Astrocyte (in vitro differentiated cells and primary cell): Measurements from ENCODE around the gene TDRKH. TPM values are rescaled to one million over a fixed set of nuclear protein-coding genes. Genes with fewer than 3 reads are reported as not detected.
"Not testable (repeated sequence)": the region's sequence is repeated elsewhere in the genome, so short reads cannot be mapped to it uniquely, and the experiment has no call there.

Experiments
- DNase-seq: peaks from one replicate; pipeline ENCODE4 v3.0.0-alpha.2; 2010; ENCODE audit warnings: low read depth
- FAIRE-seq: peaks from 2 replicates; lab custom pipeline; 2011; peaks lifted over from hg19 to GRCh38; lab: Jason Lieb, UNC
- H2AFZ ChIP-seq: 2 replicates; pipeline ENCODE4 v1.6.0; 2012; ENCODE audit warnings: low read depth, low read length, inconsistent platforms
- H3K27ac ChIP-seq: 2 replicates; pipeline ENCODE4 v1.5.1; 2011; ENCODE audit warnings: low read depth, low read length, inconsistent platforms
- H3K27me3 ChIP-seq: 2 replicates; pipeline ENCODE4 v1.6.0; 2011; ENCODE audit warnings: low read length, inconsistent platforms; ENCODE audit not compliant: insufficient read depth
- H3K36me3 ChIP-seq: 2 replicates; pipeline ENCODE4 v1.5.1; 2011; ENCODE audit warnings: low read length, inconsistent platforms; ENCODE audit not compliant: insufficient read depth
- H3K4me1 ChIP-seq: 2 replicates; pipeline ENCODE4 v1.5.1; 2011; ENCODE audit warnings: low read length, inconsistent platforms; ENCODE audit not compliant: insufficient read depth
- H3K4me2 ChIP-seq: 2 replicates; pipeline ENCODE4 v1.6.0; 2012; ENCODE audit warnings: low read length, inconsistent platforms
- H3K4me3 ChIP-seq: 2 replicates; pipeline ENCODE4 v1.5.1; 2011; ENCODE audit warnings: low read depth, mild to moderate bottlenecking, low read length, inconsistent platforms; ENCODE audit not compliant: insufficient read depth
- H3K79me2 ChIP-seq: 2 replicates; pipeline ENCODE4 v1.6.0; 2012; ENCODE audit warnings: mild to moderate bottlenecking, low read length, inconsistent platforms; ENCODE audit not compliant: insufficient read depth
- H3K9ac ChIP-seq: 2 replicates; pipeline ENCODE4 v1.6.0; 2012; ENCODE audit warnings: mild to moderate bottlenecking, low read length, inconsistent platforms
- H3K9me3 ChIP-seq: 2 replicates; pipeline ENCODE4 v1.5.1; 2012; ENCODE audit warnings: low read depth, mild to moderate bottlenecking, low read length, inconsistent platforms; ENCODE audit not compliant: insufficient read depth
- H4K20me1 ChIP-seq: 2 replicates; pipeline ENCODE4 v1.6.0; 2012; ENCODE audit warnings: low read length, inconsistent platforms; ENCODE audit not compliant: insufficient read depth
- H3K27ac Mint-ChIP-seq: one replicate; pipeline ENCODE4 v1.8.0; 2021; ENCODE audit warnings: mild to moderate bottlenecking, mixed read lengths; ENCODE audit not compliant: unreplicated experiment
- H3K27me3 Mint-ChIP-seq: one replicate; pipeline ENCODE4 v1.8.0; 2021; ENCODE audit warnings: low read depth, mixed read lengths; ENCODE audit not compliant: unreplicated experiment
- H3K36me3 Mint-ChIP-seq: one replicate; pipeline ENCODE4 v1.8.0; 2021; ENCODE audit warnings: low read depth, mixed read lengths; ENCODE audit not compliant: unreplicated experiment
- H3K4me1 Mint-ChIP-seq: one replicate; pipeline ENCODE4 v1.8.0; 2021; ENCODE audit warnings: low read depth, mixed read lengths; ENCODE audit not compliant: unreplicated experiment
- H3K4me3 Mint-ChIP-seq: one replicate; pipeline ENCODE4 v1.8.0; 2021; ENCODE audit warnings: mild to moderate bottlenecking, moderate library complexity, mixed read lengths; ENCODE audit not compliant: unreplicated experiment
- H3K9me3 Mint-ChIP-seq: one replicate; pipeline ENCODE4 v1.8.0; 2021; ENCODE audit warnings: mild to moderate bottlenecking, mixed read lengths; ENCODE audit not compliant: unreplicated experiment
- EZH2 ChIP-seq: IDR thresholded peaks from 2 replicates; pipeline ENCODE4 v1.6.1; 2012; ENCODE audit warnings: mild to moderate bottlenecking, low read length, inconsistent platforms; ENCODE audit not compliant: insufficient read depth
- total RNA-seq: library from RNA; stranded (reverse); gene quantifications from 2 replicates; pipeline ENCODE4 v1.2.1, GENCODE V29; 2021
- TF ChIP-seq, protein P1 (sequence below): IDR thresholded peaks from 2 replicates; pipeline ENCODE4 v1.5.1; 2011; ENCODE audit warnings: low read depth, mild to moderate bottlenecking, inconsistent platforms, low read length, moderate library complexity; ENCODE audit not compliant: insufficient read depth

The TDRKH gene
- total RNA-seq, 1 donor from 2014 or later, result 7.5 TPM

DNA sequence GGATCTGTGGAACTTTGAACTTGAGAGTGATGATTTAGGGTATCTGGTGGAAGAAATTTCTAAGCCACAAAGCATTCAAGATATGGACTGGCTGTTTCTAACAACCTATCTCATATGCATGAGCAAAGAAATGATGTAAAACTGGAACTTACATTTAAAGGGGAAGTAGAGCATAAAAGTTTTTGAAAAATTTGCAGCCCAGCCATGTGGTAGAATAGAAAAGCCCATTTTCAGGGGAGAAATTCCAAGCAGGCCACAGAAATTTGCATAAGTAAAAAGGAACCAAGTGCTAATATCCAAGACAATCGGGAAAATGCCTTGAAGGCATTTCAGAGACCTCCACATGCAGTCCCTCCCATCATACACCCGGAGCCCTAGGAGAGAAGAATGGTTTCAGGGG is 53.3 kb downstream of the TDRKH start:
- peaks cover 5% of the 10 kb centered on the region for H3K4me1 Mint-ChIP-seq

DNA sequence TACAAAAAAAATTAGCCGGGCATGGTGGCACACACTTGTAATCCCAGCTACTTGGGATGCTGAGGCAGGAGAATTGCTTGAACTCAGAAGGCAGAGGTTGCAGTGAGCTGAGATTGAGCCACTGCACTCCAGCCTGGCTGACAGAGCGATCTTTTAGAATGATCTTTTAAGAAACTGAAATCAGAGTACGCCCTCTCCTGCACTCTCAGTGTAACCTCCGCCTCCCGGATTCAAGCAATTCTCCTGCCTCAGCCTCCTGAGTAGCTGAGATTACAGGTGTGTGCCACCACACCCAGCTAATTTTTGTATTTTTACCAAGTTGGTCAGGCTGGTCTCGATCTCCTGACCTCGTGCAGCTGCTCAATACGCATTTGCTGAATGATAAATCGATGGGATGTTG is 56.3 kb downstream of the TDRKH start:
- not testable (repeated sequence) for H3K4me1 ChIP-seq, H2AFZ ChIP-seq, H3K4me1 Mint-ChIP-seq, H3K79me2 ChIP-seq, H3K27ac Mint-ChIP-seq, DNase-seq, H3K27ac ChIP-seq, H3K9me3 Mint-ChIP-seq, H3K27me3 ChIP-seq, H3K9ac ChIP-seq, FAIRE-seq, H4K20me1 ChIP-seq, H3K9me3 ChIP-seq, H3K4me3 Mint-ChIP-seq, H3K4me3 ChIP-seq, H3K4me2 ChIP-seq, H3K36me3 ChIP-seq, H3K36me3 Mint-ChIP-seq
- H3K27me3 Mint-ChIP-seq, result peaks cover 26% of the 10 kb centered on the region

More for the DNA sequence above, 53.3 kb downstream of the TDRKH start:
- H3K4me3 Mint-ChIP-seq, result no peak overlapping the region
- H3K9me3 Mint-ChIP-seq, result peaks cover 6% of the 10 kb centered on the region
- H3K27me3 ChIP-seq, result peaks cover 13% of the 10 kb centered on the region
- peaks cover 3% of the 10 kb centered on the region for H3K36me3 Mint-ChIP-seq
- no peaks in the 10 kb centered on the region for H3K79me2 ChIP-seq
- no peak overlapping the region for H3K4me3 ChIP-seq
- H4K20me1 ChIP-seq, result no peaks in the 10 kb centered on the region
- no peaks in the 10 kb centered on the region for H3K36me3 ChIP-seq
- TF ChIP-seq, protein P1, sequence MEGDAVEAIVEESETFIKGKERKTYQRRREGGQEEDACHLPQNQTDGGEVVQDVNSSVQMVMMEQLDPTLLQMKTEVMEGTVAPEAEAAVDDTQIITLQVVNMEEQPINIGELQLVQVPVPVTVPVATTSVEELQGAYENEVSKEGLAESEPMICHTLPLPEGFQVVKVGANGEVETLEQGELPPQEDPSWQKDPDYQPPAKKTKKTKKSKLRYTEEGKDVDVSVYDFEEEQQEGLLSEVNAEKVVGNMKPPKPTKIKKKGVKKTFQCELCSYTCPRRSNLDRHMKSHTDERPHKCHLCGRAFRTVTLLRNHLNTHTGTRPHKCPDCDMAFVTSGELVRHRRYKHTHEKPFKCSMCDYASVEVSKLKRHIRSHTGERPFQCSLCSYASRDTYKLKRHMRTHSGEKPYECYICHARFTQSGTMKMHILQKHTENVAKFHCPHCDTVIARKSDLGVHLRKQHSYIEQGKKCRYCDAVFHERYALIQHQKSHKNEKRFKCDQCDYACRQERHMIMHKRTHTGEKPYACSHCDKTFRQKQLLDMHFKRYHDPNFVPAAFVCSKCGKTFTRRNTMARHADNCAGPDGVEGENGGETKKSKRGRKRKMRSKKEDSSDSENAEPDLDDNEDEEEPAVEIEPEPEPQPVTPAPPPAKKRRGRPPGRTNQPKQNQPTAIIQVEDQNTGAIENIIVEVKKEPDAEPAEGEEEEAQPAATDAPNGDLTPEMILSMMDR, result no peak
- no peak for TF ChIP-seq EZH2
- H3K27ac Mint-ChIP-seq, result no peak overlapping the region
- no peak overlapping the region for H3K9ac ChIP-seq
- H3K27me3 Mint-ChIP-seq, result peaks cover 20% of the 10 kb centered on the region
- DNase-seq (no peak), FAIRE-seq (no peak)
- no peak overlapping the region for H3K27ac ChIP-seq
- no peak overlapping the region for H2AFZ ChIP-seq
- H3K4me1 ChIP-seq, result no peaks in the 10 kb centered on the region
- peaks cover 7% of the 10 kb centered on the region for H3K9me3 ChIP-seq
- no peak overlapping the region for H3K4me2 ChIP-seq

DNA sequence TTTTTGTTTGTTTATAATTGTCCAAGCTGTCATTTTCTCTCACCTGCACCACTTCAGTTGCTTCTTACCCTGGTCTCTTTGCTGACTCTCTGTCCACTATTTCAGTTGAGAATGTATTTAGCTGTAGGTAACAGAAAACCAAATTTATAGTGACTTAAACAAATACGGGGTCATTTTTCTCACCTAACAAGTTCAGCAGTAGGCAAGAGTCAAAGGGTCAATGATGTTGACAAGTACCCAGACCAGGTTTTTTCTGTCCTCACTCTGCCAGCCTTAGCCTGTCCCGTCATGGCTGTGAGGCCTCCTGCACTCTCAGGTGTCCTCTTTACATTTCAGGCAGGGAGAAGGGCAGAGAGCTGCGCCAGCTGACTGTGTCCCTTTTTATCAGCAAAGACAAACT is 57.2 kb downstream of the TDRKH start:
- Histone ChIP-seq H4K20me1 (no peaks in the 10 kb centered on the region), H3K9me3 (peaks cover 7% of the 10 kb centered on the region), H3K27ac (no peak overlapping the region), H3K4me2 (no peak overlapping the region), H3K27me3 (peaks cover 12% of the 10 kb centered on the region), H3K4me3 (no peak overlapping the region), H3K4me1 (no peaks in the 10 kb centered on the region), H3K79me2 (no peaks in the 10 kb centered on the region), H3K36me3 (no peaks in the 10 kb centered on the region), H3K9ac (no peak overlapping the region), H2AFZ (no peak overlapping the region)
- Mint-ChIP-seq H3K36me3 (peaks cover 3% of the 10 kb centered on the region), H3K27me3 (peaks cover 34% of the 10 kb centered on the region), H3K4me1 (peaks cover 6% of the 10 kb centered on the region), H3K9me3 (peaks cover 4% of the 10 kb centered on the region), H3K27ac (no peak overlapping the region), H3K4me3 (no peak overlapping the region)
- TF ChIP-seq, protein P1, result no peak
- no peak for TF ChIP-seq EZH2
- no peak for DNase-seq
- no peak for FAIRE-seq
